ENCODE measurements around the gene ANAPC2.

Gene ANAPC2

DNA sequence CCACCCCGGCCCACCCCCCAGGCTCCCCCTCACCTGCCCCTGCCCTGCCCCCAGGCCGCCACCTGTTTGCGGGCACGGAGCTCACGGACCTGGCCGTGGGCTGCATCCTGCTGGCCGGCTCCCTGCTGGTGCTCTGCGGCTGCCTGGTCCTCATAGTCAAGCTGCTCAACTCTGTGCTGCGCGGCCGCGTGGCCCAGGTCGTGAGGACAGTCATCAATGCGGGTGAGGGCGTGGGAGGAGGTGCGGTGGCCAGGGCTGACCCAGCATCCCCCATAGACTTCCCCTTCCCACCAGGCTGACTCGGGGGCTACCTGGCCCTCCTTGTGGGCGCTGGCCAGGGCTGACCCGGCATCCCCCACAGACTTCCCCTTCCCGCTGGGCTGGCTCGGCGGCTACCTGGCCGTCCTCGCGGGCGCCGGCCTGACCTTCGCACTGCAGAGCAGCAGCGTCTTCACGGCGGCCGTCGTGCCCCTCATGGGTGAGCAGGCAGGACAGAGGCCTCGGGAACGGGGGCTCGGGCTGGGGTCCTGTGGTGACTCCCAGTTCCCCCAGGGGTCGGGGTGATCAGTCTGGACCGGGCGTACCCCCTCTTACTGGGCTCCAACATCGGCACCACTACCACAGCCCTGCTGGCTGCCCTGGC is 45.8 kb upstream of the ANAPC2 start:
- TF ChIP-seq, protein P1, sequence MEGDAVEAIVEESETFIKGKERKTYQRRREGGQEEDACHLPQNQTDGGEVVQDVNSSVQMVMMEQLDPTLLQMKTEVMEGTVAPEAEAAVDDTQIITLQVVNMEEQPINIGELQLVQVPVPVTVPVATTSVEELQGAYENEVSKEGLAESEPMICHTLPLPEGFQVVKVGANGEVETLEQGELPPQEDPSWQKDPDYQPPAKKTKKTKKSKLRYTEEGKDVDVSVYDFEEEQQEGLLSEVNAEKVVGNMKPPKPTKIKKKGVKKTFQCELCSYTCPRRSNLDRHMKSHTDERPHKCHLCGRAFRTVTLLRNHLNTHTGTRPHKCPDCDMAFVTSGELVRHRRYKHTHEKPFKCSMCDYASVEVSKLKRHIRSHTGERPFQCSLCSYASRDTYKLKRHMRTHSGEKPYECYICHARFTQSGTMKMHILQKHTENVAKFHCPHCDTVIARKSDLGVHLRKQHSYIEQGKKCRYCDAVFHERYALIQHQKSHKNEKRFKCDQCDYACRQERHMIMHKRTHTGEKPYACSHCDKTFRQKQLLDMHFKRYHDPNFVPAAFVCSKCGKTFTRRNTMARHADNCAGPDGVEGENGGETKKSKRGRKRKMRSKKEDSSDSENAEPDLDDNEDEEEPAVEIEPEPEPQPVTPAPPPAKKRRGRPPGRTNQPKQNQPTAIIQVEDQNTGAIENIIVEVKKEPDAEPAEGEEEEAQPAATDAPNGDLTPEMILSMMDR (IDR thresholded peaks at IDR 0.05; ENCODE audit: low read length, missing control alignments) = no peak
- H3K4me3 ChIP-seq (replicated peaks; ENCODE audit: low read depth, low read length) = no peak overlapping the region
- no peak for DNase-seq (ENCODE audit: low read depth)

DNA sequence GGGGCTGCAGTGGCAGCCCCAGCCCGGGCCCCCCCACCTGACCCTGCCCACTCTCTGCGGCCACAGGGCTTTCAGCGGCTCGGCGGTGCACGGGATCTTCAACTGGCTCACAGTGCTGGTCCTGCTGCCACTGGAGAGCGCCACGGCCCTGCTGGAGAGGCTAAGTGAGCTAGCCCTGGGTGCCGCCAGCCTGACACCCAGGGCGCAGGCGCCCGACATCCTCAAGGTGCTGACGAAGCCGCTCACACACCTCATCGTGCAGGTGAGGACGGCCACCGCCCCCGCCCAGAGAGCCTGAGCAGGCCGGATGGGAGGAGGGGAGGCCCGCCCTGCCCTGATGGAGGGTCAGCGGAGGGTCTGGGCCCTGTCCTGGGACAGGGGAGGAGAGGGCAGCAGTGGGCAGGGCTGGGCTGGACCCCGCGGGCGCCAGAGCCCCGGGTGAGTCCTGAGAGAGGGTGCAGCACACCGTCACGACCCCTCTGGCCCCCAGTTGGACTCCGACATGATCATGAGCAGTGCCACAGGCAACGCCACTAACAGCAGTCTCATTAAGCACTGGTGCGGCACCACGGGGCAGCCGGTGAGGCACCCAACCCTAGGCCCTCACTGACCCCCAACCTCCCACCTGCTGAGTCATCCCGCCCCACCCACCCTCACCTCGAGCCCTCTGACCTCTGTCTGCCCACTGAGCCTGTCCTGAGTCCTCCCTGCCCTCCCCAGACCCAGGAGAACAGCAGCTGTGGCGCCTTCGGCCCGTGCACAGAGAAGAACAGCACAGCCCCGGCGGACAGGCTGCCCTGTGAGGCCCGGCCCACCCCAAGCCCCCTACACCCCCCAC is 45.0 kb upstream of the ANAPC2 start:
- no peak overlapping the region for H3K4me3 ChIP-seq (replicated peaks; ENCODE audit: low read depth, low read length)
- TF ChIP-seq, protein P1 (IDR thresholded peaks at IDR 0.05; ENCODE audit: low read length, missing control alignments) = no peak
- DNase-seq (ENCODE audit: low read depth) = no peak

DNA sequence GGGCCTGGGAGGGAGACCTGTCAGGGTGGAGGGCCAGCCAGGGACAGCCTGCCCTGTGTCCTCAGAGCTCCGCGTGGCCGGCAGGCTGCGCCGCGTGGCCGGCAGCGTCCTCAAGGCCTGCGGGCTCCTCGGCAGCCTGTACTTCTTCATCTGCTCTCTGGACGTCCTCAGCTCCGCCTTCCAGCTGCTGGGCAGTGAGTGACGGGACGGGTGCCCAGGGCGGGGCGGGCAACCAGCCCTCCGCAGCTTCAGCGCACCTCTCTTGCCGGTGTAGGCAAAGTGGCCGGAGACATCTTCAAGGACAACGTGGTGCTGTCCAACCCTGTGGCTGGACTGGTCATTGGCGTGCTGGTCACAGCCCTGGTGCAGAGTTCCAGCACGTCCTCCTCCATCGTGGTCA is 44.1 kb upstream of the ANAPC2 start:
- DNase-seq (ENCODE audit: low read depth) = no peak
- H3K4me3 ChIP-seq (replicated peaks; ENCODE audit: low read depth, low read length) = no peak overlapping the region

DNA sequence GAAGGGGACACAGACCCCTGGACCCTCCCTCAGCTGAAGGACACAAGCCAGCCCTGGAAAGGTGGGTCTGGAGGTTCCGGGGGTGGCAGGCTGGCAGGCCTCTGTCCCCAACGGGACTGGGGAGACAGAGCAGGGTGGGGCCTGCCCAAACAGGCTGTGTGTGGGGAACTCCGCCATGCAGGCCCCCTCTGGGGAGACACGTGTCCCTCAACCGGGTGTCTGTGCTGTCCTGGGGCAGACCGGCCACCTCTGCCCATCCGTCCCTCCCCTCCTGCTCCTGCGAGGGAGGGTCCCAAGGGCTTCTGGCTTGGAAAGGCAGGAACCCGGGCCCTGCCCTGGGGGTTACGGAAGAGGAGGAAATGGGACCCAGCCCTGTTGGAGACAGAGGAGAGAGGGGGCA is 43.7 kb upstream of the ANAPC2 start:
- TF ChIP-seq, protein P1 (IDR thresholded peaks at IDR 0.05; ENCODE audit: low read length, missing control alignments) = no peak
- H3K4me3 ChIP-seq (replicated peaks; ENCODE audit: low read depth, low read length) = no peak overlapping the region
- DNase-seq (ENCODE audit: low read depth) = no peak

More for the DNA sequence above, 44.1 kb upstream of the ANAPC2 start:
- TF ChIP-seq, protein P1 (IDR thresholded peaks at IDR 0.05; ENCODE audit: low read length, missing control alignments) = no peak

DNA sequence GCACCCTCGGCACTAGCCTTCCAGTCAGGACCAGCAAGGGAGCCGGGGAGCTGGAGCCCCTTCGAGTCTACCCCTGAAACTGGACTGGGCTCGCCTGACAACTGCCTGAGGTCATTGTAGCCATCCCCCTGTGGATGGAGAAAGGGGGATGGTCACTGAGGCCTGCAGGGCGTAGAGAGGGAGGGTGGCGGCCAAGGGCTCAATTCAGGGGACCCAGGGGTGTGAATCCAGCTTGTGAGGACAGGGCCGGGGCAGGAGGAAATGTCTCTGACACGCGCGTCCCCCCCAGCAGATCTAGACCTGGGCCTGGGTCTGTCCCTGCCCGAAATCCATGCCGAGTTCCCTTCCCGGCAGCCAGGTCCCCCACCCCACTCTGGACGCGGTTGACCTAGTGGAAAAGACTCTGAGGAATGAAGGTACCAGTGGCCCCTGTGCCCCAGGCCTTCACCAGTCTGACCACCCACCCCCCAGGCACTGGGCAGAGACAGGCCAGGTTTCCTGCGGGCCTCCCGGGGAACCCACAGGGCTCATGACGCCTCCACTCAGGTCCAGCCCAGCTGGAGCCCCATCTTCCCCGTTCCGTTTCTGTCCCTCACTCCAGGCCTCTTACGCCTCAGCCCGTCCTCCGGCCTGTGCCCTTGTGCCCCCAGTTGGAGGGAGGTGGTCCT is 43.1 kb upstream of the ANAPC2 start:
- no peak overlapping the region for H3K4me3 ChIP-seq (replicated peaks; ENCODE audit: low read depth, low read length)
- no peak for DNase-seq (ENCODE audit: low read depth)
- TF ChIP-seq, protein P1 (IDR thresholded peaks at IDR 0.05; ENCODE audit: low read length, missing control alignments) = no peak

DNA sequence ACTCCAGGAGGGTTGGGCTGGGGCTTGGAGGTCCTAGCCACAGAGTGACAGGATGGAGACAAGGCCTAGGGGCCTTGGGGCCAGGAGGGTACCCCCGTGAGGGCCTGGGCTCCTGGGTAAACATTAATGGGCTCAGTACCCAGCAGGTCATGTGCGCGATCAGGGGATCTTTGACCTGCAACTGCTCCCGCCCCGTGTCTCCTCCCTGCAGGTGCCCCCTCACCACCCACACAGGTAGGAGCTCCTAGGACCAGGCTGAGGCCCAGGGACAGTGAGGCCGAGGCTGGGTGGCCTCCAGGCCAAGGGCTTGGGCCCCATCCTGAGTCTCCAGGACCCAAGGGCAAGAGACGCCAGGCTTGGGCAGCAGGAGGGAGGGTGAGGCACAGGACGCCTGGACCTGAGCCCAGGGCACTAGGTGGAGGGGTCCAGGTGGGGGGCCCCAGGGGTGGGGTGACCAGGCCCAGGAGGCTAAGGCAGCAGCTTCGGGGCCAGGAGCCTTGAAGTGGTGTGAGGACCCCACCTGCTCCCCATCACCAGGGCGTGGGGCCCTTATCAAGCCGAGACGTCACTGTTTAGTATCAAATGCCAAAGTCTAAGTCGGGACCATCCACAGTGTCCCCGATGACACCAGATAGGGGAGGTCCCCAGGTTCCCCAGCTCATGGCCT is 42.5 kb upstream of the ANAPC2 start, which contains the start of gene SLC34A3:
TSS of gene SLC34A3 (plus strand) at position 197 of the 667 bp plus-strand sequence. CDS start 802 bp downstream, outside the sequence.
- no peak for DNase-seq (ENCODE audit: low read depth)
- H3K4me3 ChIP-seq (replicated peaks; ENCODE audit: low read depth, low read length) = no peak within 1 kb of the TSS
- TF ChIP-seq, protein P1 (IDR thresholded peaks at IDR 0.05; ENCODE audit: low read length, missing control alignments) = no peak
